ENCODE data around the gene ALDH1B1.

DNA sequence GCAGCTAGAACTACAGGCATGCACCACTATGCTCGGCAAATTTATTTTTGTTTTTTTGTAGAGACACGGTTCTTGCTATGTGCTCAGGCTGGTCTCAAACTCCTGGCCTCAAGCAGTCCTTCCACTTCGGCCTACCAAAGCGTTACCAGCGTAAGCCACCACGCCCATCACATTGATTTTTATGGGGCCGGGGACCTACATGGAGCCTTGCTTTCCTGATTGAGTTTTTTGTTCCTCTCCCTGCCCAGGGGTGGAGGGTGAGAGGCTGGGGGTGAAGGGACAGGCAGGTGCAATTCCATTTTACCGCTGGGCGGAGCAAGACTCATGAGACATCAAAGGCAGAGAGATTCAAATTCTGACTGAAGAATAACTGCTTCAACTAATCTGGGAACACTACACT is 1.9 kb downstream of the ALDH1B1 start:
- no peak for TF ChIP-seq CTCF (IDR thresholded peaks at IDR 0.05)
- TF ChIP-seq POLR2A (IDR thresholded peaks at IDR 0.05): no peak

Measured in uterus (tissue), 2 donors.